Esophagus muscularis mucosa (tissue), 4 donors: ENCODE measurements around the gene MYL3.
A peak's percentile ranks its signal among the peaks of the same experiment; 100 is the strongest.

ENCODE experiments used
- EP300 ChIP-seq: sonication (generic); formaldehyde crosslinking; IDR thresholded peaks from one replicate; pipeline ENCODE4 v1.6.1; 2017; ENCODE audit warnings: antibody characterized with exemption
- POLR2A ChIP-seq: fragments of 450-650 bp; IDR thresholded peaks from one replicate; pipeline ENCODE4 v1.6.1; 2017; ENCODE audit warnings: antibody characterized with exemption, moderate library complexity, mild to moderate bottlenecking, low read depth
- TF ChIP-seq, protein P1 (sequence below), 3 experiments: fragments of 200-600 bp in 2 of 3; fragments of 450-650 bp in 1 of 3; sonication (generic) in 2 of 3; IDR thresholded peaks; one replicate each; pipeline ENCODE4 v1.5.1; 2017 to 2019; ENCODE audit warnings: antibody characterized with exemption in 3 of 3, mild to moderate bottlenecking in 2 of 3, moderate library complexity in 1 of 3

GRCh38 chr3:46895204-46895660 lies 32.0 kb upstream of the MYL3 start:
- TF ChIP-seq, protein P1, sequence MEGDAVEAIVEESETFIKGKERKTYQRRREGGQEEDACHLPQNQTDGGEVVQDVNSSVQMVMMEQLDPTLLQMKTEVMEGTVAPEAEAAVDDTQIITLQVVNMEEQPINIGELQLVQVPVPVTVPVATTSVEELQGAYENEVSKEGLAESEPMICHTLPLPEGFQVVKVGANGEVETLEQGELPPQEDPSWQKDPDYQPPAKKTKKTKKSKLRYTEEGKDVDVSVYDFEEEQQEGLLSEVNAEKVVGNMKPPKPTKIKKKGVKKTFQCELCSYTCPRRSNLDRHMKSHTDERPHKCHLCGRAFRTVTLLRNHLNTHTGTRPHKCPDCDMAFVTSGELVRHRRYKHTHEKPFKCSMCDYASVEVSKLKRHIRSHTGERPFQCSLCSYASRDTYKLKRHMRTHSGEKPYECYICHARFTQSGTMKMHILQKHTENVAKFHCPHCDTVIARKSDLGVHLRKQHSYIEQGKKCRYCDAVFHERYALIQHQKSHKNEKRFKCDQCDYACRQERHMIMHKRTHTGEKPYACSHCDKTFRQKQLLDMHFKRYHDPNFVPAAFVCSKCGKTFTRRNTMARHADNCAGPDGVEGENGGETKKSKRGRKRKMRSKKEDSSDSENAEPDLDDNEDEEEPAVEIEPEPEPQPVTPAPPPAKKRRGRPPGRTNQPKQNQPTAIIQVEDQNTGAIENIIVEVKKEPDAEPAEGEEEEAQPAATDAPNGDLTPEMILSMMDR (IDR thresholded peaks at IDR 0.05), result peak; percentile 90 to 95 (median 91)
- TF ChIP-seq POLR2A, result no peak
- TF ChIP-seq EP300, result no peak
